ENCODE measurements around the gene ESYT2. TPM values are rescaled to one million over a fixed set of nuclear protein-coding genes. Genes with fewer than 3 reads are reported as not detected.

ESYT2 gene
- polyA plus RNA-seq, 3 donors: 14.0 to 24.1 (median 22.0) TPM

GRCh38 chr7:158815083-158815799 is 14.1 kb downstream of the ESYT2 start:
- WGBS (ENCODE audit: insufficient coverage): 87% methylated on average over 7 of the region's 7 CpGs

GRCh38 chr7:158814637-158815036 is 14.7 kb downstream of the ESYT2 start:
- no peak overlapping the region for H3K4me3 ChIP-seq (replicated peaks in 1 of 3; ENCODE audit: low read depth in 2 of 3, low read length in 3 of 3)
- no peak for TF ChIP-seq CTCF (IDR thresholded peaks at IDR 0.05)
- peaks cover 0 to 2% (median 0%) of the 10 kb centered on the region in 3 donors for H3K27me3 Mint-ChIP-seq (ENCODE audit: low read depth in 3 of 3)
- WGBS (ENCODE audit: insufficient coverage): no CpG with 5 or more reads among the region's 2 CpGs
- H3K9ac ChIP-seq (ENCODE audit: insufficient read depth, low read length, poor library complexity, severe bottlenecking): no peak overlapping the region
- peaks cover 38% of the 10 kb centered on the region for H4K20me1 ChIP-seq (ENCODE audit: insufficient read depth, low read length)
- peak in 1 of 3 donors; percentile 28 for DNase-seq
- H3K27ac Mint-ChIP-seq: peak overlapping the region in 4 of 7 donors; percentile 25 to 98 (median 86)
- H3K79me2 ChIP-seq (ENCODE audit: insufficient read depth, low read length): peaks cover 96% of the 10 kb centered on the region
- peaks cover 2 to 14% of the 10 kb centered on the region in 2 donors for H3K36me3 ChIP-seq (replicated peaks in 1 of 2; ENCODE audit: control insufficient read depth in 1 of 2, insufficient read depth in 2 of 2, low read length in 2 of 2)
- no peak overlapping the region for H3K4me2 ChIP-seq (replicated peaks; ENCODE audit: extremely low read depth, low read length, poor library complexity, severe bottlenecking)
- peaks cover 20 to 30% of the 10 kb centered on the region in 2 donors for H3K36me3 Mint-ChIP-seq
- H3K9me3 ChIP-seq (replicated peaks in 1 of 2; ENCODE audit: control insufficient read depth in 1 of 2, insufficient read depth in 1 of 2, low read length in 2 of 2): no peaks in the 10 kb centered on the region
- H2AFZ ChIP-seq (ENCODE audit: insufficient read depth, low read depth, low read length, poor library complexity, severe bottlenecking): no peak overlapping the region
- H3K4me3 Mint-ChIP-seq: no peak overlapping the region
- peaks cover 61 to 69% of the 10 kb centered on the region in 2 donors for H3K4me1 ChIP-seq (ENCODE audit: control insufficient read depth in 1 of 2, insufficient read depth in 2 of 2, low read length in 2 of 2)
- no peaks in the 10 kb centered on the region for H3K9me3 Mint-ChIP-seq
- H3K4me1 Mint-ChIP-seq: peaks cover 83% of the 10 kb centered on the region
- H3K27ac ChIP-seq (ENCODE audit: low read depth in 1 of 2, low read length in 2 of 2): peak overlapping the region; percentile 59 to 97
- intact Hi-C loops (cut with micrococcal nuclease): loop anchor here in 1 of 2 donors (5.0 kb wide), 2 partner anchors 43 to 107 kb away; partner anchors contain the start of gene DYNC2I1
- H3K27me3 ChIP-seq (ENCODE audit: control insufficient read depth in 2 of 2, insufficient read depth in 2 of 2, low read length in 2 of 2): no peaks in the 10 kb centered on the region

More at GRCh38 chr7:158815083-158815799, 14.1 kb downstream of the ESYT2 start:
- Histone ChIP-seq H2AFZ (ENCODE audit: insufficient read depth, low read depth, low read length, poor library complexity, severe bottlenecking) (no peak overlapping the region), H3K4me3 (replicated peaks in 1 of 3; ENCODE audit: low read depth in 2 of 3, low read length in 3 of 3) (no peak overlapping the region), H3K4me1 (ENCODE audit: control insufficient read depth in 1 of 2, insufficient read depth in 2 of 2, low read length in 2 of 2) (peaks cover 61 to 67% of the 10 kb centered on the region in 2 donors), H3K27ac (ENCODE audit: low read depth in 1 of 2, low read length in 2 of 2) (peak overlapping the region; percentile 59 to 97), H3K79me2 (ENCODE audit: insufficient read depth, low read length) (peaks cover 96% of the 10 kb centered on the region), H3K9me3 (replicated peaks in 1 of 2; ENCODE audit: control insufficient read depth in 1 of 2, insufficient read depth in 1 of 2, low read length in 2 of 2) (no peaks in the 10 kb centered on the region), H4K20me1 (ENCODE audit: insufficient read depth, low read length) (peaks cover 33% of the 10 kb centered on the region), H3K9ac (ENCODE audit: insufficient read depth, low read length, poor library complexity, severe bottlenecking) (no peak overlapping the region), H3K27me3 (ENCODE audit: control insufficient read depth in 2 of 2, insufficient read depth in 2 of 2, low read length in 2 of 2) (no peaks in the 10 kb centered on the region), H3K36me3 (replicated peaks in 1 of 2; ENCODE audit: control insufficient read depth in 1 of 2, insufficient read depth in 2 of 2, low read length in 2 of 2) (peaks cover 2 to 14% of the 10 kb centered on the region in 2 donors), H3K4me2 (replicated peaks; ENCODE audit: extremely low read depth, low read length, poor library complexity, severe bottlenecking) (no peak overlapping the region)
- intact Hi-C loops (cut with micrococcal nuclease): loop anchor here in 1 of 2 donors (5.0 kb wide), 2 partner anchors 42 to 108 kb away; partner anchors contain the start of gene DYNC2I1
- Mint-ChIP-seq H3K27me3 (ENCODE audit: low read depth in 3 of 3) (peaks cover 0 to 2% (median 0%) of the 10 kb centered on the region in 3 donors), H3K4me3 (no peak overlapping the region), H3K36me3 (peaks cover 17 to 30% of the 10 kb centered on the region in 2 donors), H3K9me3 (no peaks in the 10 kb centered on the region), H3K4me1 (peaks cover 83% of the 10 kb centered on the region), H3K27ac (peak overlapping the region in 6 of 7 donors; percentile 59 to 98 (median 82))
- no peak for DNase-seq
- TF ChIP-seq CTCF (IDR thresholded peaks at IDR 0.05): no peak

Measured in CD14-positive monocyte (primary cell).